ENCODE results near the gene MAML2. TPM values are rescaled to one million over a fixed set of nuclear protein-coding genes. Genes with fewer than 3 reads are reported as not detected.

Gene MAML2
- polyA plus RNA-seq, 1 of the 3 experiments (the other 2 are of a cell fraction) = 20.1 TPM

- CTCF ChIA-PET = interaction anchor here (0.6 to 1.5 kb wide), 3 partner anchors 53 to 206 kb away, joined by 3 to 6 read pairs (median 3); partner anchors contain the start of gene MAML2
- Histone ChIP-seq H3K27ac (ENCODE audit: low read depth in 2 of 2, low read length in 1 of 2) (peak overlapping the region; percentile 45 to 71), H3K9ac (no peak overlapping the region), H3K9me2 (no peaks in the 10 kb centered on the region), H3F3A (replicated peaks; ENCODE audit: insufficient read depth) (peaks cover 8% of the 10 kb centered on the region), H4K20me1 (ENCODE audit: insufficient read depth) (no peaks in the 10 kb centered on the region), H3K9me3 (no peaks in the 10 kb centered on the region), H2AFZ (ENCODE audit: low read depth) (no peak overlapping the region), H3K4me1 (ENCODE audit: control insufficient read depth in 1 of 2, insufficient read depth in 2 of 2, low read depth in 1 of 2, low read length in 1 of 2) (peaks cover 2 to 26% of the 10 kb centered on the region in 2 experiments; a peak in 3 of 4 replicates), H3K79me2 (ENCODE audit: insufficient read depth) (peaks cover 66% of the 10 kb centered on the region), H3K4me3 (ENCODE audit: low read depth in 2 of 2, low read length in 1 of 2) (no peak overlapping the region), H3K4me2 (no peak overlapping the region), H3K36me3 (replicated peaks in 1 of 2; ENCODE audit: control insufficient read depth in 1 of 2, insufficient read depth in 2 of 2, low read length in 1 of 2) (peaks cover 7 to 12% of the 10 kb centered on the region in 2 experiments), H3K27me3 (ENCODE audit: insufficient read depth) (no peaks in the 10 kb centered on the region)
- POLR2A ChIA-PET = no interaction called here
- no peak for DNase-seq
- 80% methylated on average over 3 of the region's 3 CpGs for WGBS (ENCODE audit: low lambda C conversion rate)
- TF ChIP-seq TEAD4 (IDR thresholded peaks at IDR 0.05; ENCODE audit: borderline replicate concordance, insufficient read depth) (no peak), CTCF (IDR thresholded peaks at IDR 0.05) (no peak), RXRA (IDR thresholded peaks at IDR 0.05; ENCODE audit: borderline replicate concordance, low read depth) (no peak), RFX5 (IDR thresholded peaks at IDR 0.05; ENCODE audit: low read length) (no peak)
- TF ChIP-seq, protein P1, sequence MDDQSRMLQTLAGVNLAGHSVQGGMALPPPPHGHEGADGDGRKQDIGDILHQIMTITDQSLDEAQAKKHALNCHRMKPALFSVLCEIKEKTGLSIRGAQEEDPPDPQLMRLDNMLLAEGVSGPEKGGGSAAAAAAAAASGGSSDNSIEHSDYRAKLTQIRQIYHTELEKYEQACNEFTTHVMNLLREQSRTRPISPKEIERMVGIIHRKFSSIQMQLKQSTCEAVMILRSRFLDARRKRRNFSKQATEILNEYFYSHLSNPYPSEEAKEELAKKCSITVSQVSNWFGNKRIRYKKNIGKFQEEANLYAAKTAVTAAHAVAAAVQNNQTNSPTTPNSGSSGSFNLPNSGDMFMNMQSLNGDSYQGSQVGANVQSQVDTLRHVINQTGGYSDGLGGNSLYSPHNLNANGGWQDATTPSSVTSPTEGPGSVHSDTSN (IDR thresholded peaks at IDR 0.05) = no peak
These were observed 206.2 kb downstream of the MAML2 start for GRCh38 chr11:96136613-96137298.

DNA sequence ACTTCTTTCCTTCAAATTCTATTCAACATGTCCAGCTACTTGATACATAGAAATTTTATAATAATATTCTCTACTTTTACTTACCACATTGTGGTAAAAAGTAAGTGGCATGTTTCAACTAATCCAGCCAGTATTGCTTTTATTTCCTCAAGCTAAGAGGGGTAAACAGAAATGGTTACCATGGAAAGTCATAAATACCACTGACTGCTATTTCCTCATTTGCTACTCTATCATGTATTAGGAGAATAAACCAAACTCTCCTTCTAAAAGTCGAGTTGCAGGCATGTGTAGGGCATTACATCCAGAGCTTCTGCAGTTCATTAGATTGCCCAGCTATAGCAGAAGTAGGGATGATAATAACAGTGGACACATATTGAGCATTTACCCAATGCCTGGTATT lies 208.4 kb downstream of the MAML2 start:
- no peak for DNase-seq
- Histone ChIP-seq H2AFZ (ENCODE audit: low read depth) (no peak overlapping the region), H3K9me3 (no peaks in the 10 kb centered on the region), H3K4me2 (no peak overlapping the region), H3K4me3 (ENCODE audit: low read depth in 2 of 2, low read length in 1 of 2) (no peak overlapping the region), H3K79me2 (ENCODE audit: insufficient read depth) (peaks cover 58% of the 10 kb centered on the region), H3K4me1 (ENCODE audit: control insufficient read depth in 1 of 2, insufficient read depth in 2 of 2, low read depth in 1 of 2, low read length in 1 of 2) (peaks cover 0 to 24% of the 10 kb centered on the region in 2 experiments; a peak in 2 of 4 replicates), H3K9ac (no peak overlapping the region), H3F3A (replicated peaks; ENCODE audit: insufficient read depth) (peaks cover 8% of the 10 kb centered on the region), H4K20me1 (ENCODE audit: insufficient read depth) (no peaks in the 10 kb centered on the region), H3K27ac (ENCODE audit: low read depth in 2 of 2, low read length in 1 of 2) (peak overlapping the region in 1 of 2 experiments; percentile 38; a peak in 1 of 4 replicates), H3K36me3 (replicated peaks in 1 of 2; ENCODE audit: control insufficient read depth in 1 of 2, insufficient read depth in 2 of 2, low read length in 1 of 2) (peaks cover 3 to 13% of the 10 kb centered on the region in 2 experiments), H3K27me3 (ENCODE audit: insufficient read depth) (no peaks in the 10 kb centered on the region), H3K9me2 (no peaks in the 10 kb centered on the region)
- ChIA-PET POLR2A (no interaction called here), CTCF (interaction anchor here (1.8 kb wide), 1 partner anchor 208 kb away, joined by 4 read pairs; the partner anchor contains the start of gene MAML2)
- WGBS (ENCODE audit: low lambda C conversion rate) = 38% methylated on average over 1 of the region's 1 CpG
- TF ChIP-seq RAD21 (IDR thresholded peaks at IDR 0.05; ENCODE audit: low read length) (no peak), NFIC (IDR thresholded peaks at IDR 0.05; ENCODE audit: borderline replicate concordance) (no peak), RXRA (IDR thresholded peaks at IDR 0.05; ENCODE audit: borderline replicate concordance, low read depth) (no peak), FOSL2 (IDR thresholded peaks at IDR 0.05; ENCODE audit: borderline replicate concordance, low read depth) (no peak), YY1 (IDR thresholded peaks at IDR 0.05; ENCODE audit: low read depth) (no peak), IRF3 (IDR thresholded peaks at IDR 0.05; ENCODE audit: low read depth, low read length) (no peak), RCOR1 (IDR thresholded peaks at IDR 0.05; ENCODE audit: low read length) (no peak), TCF12 (IDR thresholded peaks at IDR 0.05) (no peak), FOXJ3 (CRISPR knock-in tag; IDR thresholded peaks at IDR 0.05) (no peak), GABPA (IDR thresholded peaks at IDR 0.05; ENCODE audit: low read depth) (no peak), ELF1 (IDR thresholded peaks at IDR 0.05) (no peak), CTCF (IDR thresholded peaks at IDR 0.05) (no peak), ZBTB33 (IDR thresholded peaks at IDR 0.05; ENCODE audit: borderline replicate concordance, low read depth) (no peak), GATA2 (CRISPR knock-in tag; IDR thresholded peaks at IDR 0.05) (no peak), TEAD4 (IDR thresholded peaks at IDR 0.05; ENCODE audit: borderline replicate concordance, insufficient read depth) (no peak), MXI1 (IDR thresholded peaks at IDR 0.05; ENCODE audit: low read depth, low read length) (no peak)

Measured in SK-N-SH (cell line).